Mesenchymal stem cell (in vitro differentiated cells and primary cell): ENCODE data around the gene SLK.
A peak's percentile ranks its signal among the peaks of the same experiment; 100 is the strongest.

Experiments used
- DNase-seq: peaks from one replicate; pipeline ENCODE4 v3.0.0-alpha.2; 2013
- H2AFZ ChIP-seq: one replicate; pipeline ENCODE4 v1.6.1; 2013; ENCODE audit warnings: low read depth, mild to moderate bottlenecking, control low read depth, inconsistent platforms, low read length, moderate library complexity
- H2AK5ac ChIP-seq: 2 replicates; pipeline ENCODE4 v1.6.1; 2013; ENCODE audit warnings: low read length, moderate library complexity, mild to moderate bottlenecking, inconsistent platforms; ENCODE audit not compliant: severe bottlenecking
- H2BK120ac ChIP-seq: one replicate; pipeline ENCODE4 v1.6.1; 2013; ENCODE audit warnings: low read depth, mild to moderate bottlenecking, inconsistent platforms, low read length, moderate library complexity
- H2BK12ac ChIP-seq, 2 experiments: one replicate each; pipeline ENCODE4 v1.6.1; 2013; ENCODE audit warnings: inconsistent platforms in 2 of 2, low read length in 2 of 2, mild to moderate bottlenecking in 2 of 2, moderate library complexity in 2 of 2, control low read depth in 1 of 2
- H2BK15ac ChIP-seq: one replicate; pipeline ENCODE4 v1.6.1; 2013; ENCODE audit warnings: mild to moderate bottlenecking, low read depth, inconsistent platforms; ENCODE audit not compliant: poor library complexity, severe bottlenecking
- H2BK5ac ChIP-seq: 2 replicates; pipeline ENCODE4 v1.6.1; 2013; ENCODE audit warnings: low read depth, mild to moderate bottlenecking, low read length, control low read depth, inconsistent platforms; ENCODE audit not compliant: poor library complexity, severe bottlenecking
- H3K14ac ChIP-seq, 2 experiments: one replicate each; pipeline ENCODE4 v1.6.1; 2013; ENCODE audit warnings: inconsistent platforms in 2 of 2, low read length in 2 of 2, control low read depth in 1 of 2, mild to moderate bottlenecking in 1 of 2, moderate library complexity in 1 of 2
- H3K18ac ChIP-seq, 2 experiments: one replicate each; pipeline ENCODE4 v1.6.1; 2013; ENCODE audit warnings: inconsistent platforms in 2 of 2, low read length in 2 of 2, control low read depth in 1 of 2, low read depth in 1 of 2, mild to moderate bottlenecking in 1 of 2
- H3K23ac ChIP-seq, 2 experiments: one replicate each; pipeline ENCODE4 v1.6.1; 2013; ENCODE audit warnings: inconsistent platforms in 2 of 2, low read length in 2 of 2, mild to moderate bottlenecking in 2 of 2, moderate library complexity in 2 of 2, control low read depth in 1 of 2
- H3K27ac ChIP-seq: 2 replicates; pipeline ENCODE4 v1.5.1; 2013; ENCODE audit warnings: mild to moderate bottlenecking, moderate library complexity, low read length, control low read depth, inconsistent platforms; ENCODE audit not compliant: poor library complexity, severe bottlenecking
- H3K27me3 ChIP-seq, 2 experiments: 2 replicates each; pipeline versions ENCODE4 v1.6.1 to v1.7.0; 2013; ENCODE audit warnings: low read length in 2 of 2, mild to moderate bottlenecking in 2 of 2, moderate library complexity in 2 of 2, control low read depth in 1 of 2, inconsistent platforms in 1 of 2; ENCODE audit not compliant: control insufficient read depth in 1 of 2, insufficient read depth in 1 of 2
- H3K36me3 ChIP-seq, 2 experiments: 2 replicates each; pipeline versions ENCODE4 v1.6.1 to v1.7.0; 2013; ENCODE audit warnings: low read length in 2 of 2, control low read depth in 1 of 2, inconsistent platforms in 1 of 2, low read depth in 1 of 2, mild to moderate bottlenecking in 1 of 2; ENCODE audit not compliant: insufficient read depth in 2 of 2, control insufficient read depth in 1 of 2
- H3K4ac ChIP-seq, 2 experiments: one replicate each; pipeline ENCODE4 v1.6.1; 2013; ENCODE audit warnings: inconsistent platforms in 2 of 2, low read length in 2 of 2, mild to moderate bottlenecking in 2 of 2, moderate library complexity in 2 of 2, control low read depth in 1 of 2, low read depth in 1 of 2
- H3K4me1 ChIP-seq: 2 replicates; pipeline ENCODE4 v1.6.1; 2013; ENCODE audit warnings: low read depth, low read length, control low read depth; ENCODE audit not compliant: control insufficient read depth, insufficient read depth
- H3K4me2 ChIP-seq: 2 replicates; pipeline ENCODE4 v1.6.1; 2013; ENCODE audit warnings: low read length, mild to moderate bottlenecking, inconsistent platforms; ENCODE audit not compliant: poor library complexity, severe bottlenecking
- H3K4me3 ChIP-seq, 2 experiments: 2 replicates each; pipeline versions ENCODE4 v1.5.1 to v1.7.0; 2013; ENCODE audit warnings: low read length in 2 of 2, mild to moderate bottlenecking in 2 of 2, control low read depth in 1 of 2, low read depth in 1 of 2; ENCODE audit not compliant: insufficient read depth in 1 of 2
- H3K79me1 ChIP-seq: replicated peaks from 2 replicates; pipeline ENCODE4 v1.6.1; 2013; ENCODE audit warnings: mild to moderate bottlenecking, control low read depth, low read length, inconsistent platforms; ENCODE audit not compliant: poor library complexity, severe bottlenecking
- H3K9ac ChIP-seq: 2 replicates; pipeline ENCODE4 v1.7.0; 2013; ENCODE audit warnings: mild to moderate bottlenecking, low read length, moderate library complexity
- H3K9me3 ChIP-seq: 2 replicates; pipeline ENCODE4 v1.7.0; 2013; ENCODE audit warnings: mild to moderate bottlenecking, low read length; ENCODE audit not compliant: control insufficient read depth
- H4K8ac ChIP-seq: one replicate; pipeline ENCODE4 v1.6.1; 2013; ENCODE audit warnings: inconsistent platforms, mild to moderate bottlenecking, low read length, moderate library complexity
- H4K91ac ChIP-seq: one replicate; pipeline ENCODE4 v1.6.1; 2013; ENCODE audit warnings: mild to moderate bottlenecking, low read length, inconsistent platforms
- WGBS: methylation state at CpG from one replicate; pipeline ENCODE4 v1.1.7; 2013; ENCODE audit warnings: mixed read lengths; 5-methylcytosine and 5-hydroxymethylcytosine counted together

The SLK gene

GRCh38 chr10:104021246-104021645 lies 54.3 kb downstream of the SLK start:
- Histone ChIP-seq H3K36me3 (peaks cover 17 to 99% of the 10 kb centered on the region in 2 experiments), H3K4me2 (no peak overlapping the region), H3K27ac (no peak overlapping the region), H2AFZ (no peak overlapping the region), H2BK12ac (no peak overlapping the region), H2AK5ac (no peak overlapping the region), H2BK120ac (no peak overlapping the region), H4K8ac (no peak overlapping the region), H3K18ac (no peak overlapping the region), H3K9ac (peak overlapping the region; percentile 18), H2BK5ac (no peak overlapping the region), H2BK15ac (no peak overlapping the region), H3K23ac (no peak overlapping the region), H3K27me3 (no peaks in the 10 kb centered on the region), H3K14ac (no peak overlapping the region), H3K79me1 (peaks cover 8% of the 10 kb centered on the region), H3K9me3 (no peaks in the 10 kb centered on the region), H3K4me1 (no peaks in the 10 kb centered on the region), H4K91ac (no peak overlapping the region), H3K4me3 (no peak overlapping the region), H3K4ac (no peak overlapping the region)
- DNase-seq = no peak
- no CpG with 5 or more reads among the region's 1 CpG for WGBS

- Histone ChIP-seq H3K27me3 (no peaks in the 10 kb centered on the region), H3K36me3 (peaks cover 17 to 100% of the 10 kb centered on the region in 2 experiments), H2AFZ (no peak overlapping the region), H3K18ac (no peak overlapping the region), H3K9me3 (no peaks in the 10 kb centered on the region), H2BK12ac (no peak overlapping the region), H2BK120ac (no peak overlapping the region), H3K4me1 (no peaks in the 10 kb centered on the region), H3K9ac (no peak overlapping the region), H2AK5ac (no peak overlapping the region), H2BK5ac (no peak overlapping the region), H3K27ac (no peak overlapping the region), H2BK15ac (no peak overlapping the region), H3K79me1 (peaks cover 6% of the 10 kb centered on the region), H4K91ac (no peak overlapping the region), H3K14ac (no peak overlapping the region), H3K4me3 (no peak overlapping the region), H4K8ac (no peak overlapping the region), H3K23ac (no peak overlapping the region), H3K4ac (no peak overlapping the region), H3K4me2 (no peak overlapping the region)
- WGBS = 99% methylated on average over 5 of the region's 5 CpGs
- no peak for DNase-seq
These were observed 55.1 kb downstream of the SLK start for GRCh38 chr10:104022026-104022425.

DNA sequence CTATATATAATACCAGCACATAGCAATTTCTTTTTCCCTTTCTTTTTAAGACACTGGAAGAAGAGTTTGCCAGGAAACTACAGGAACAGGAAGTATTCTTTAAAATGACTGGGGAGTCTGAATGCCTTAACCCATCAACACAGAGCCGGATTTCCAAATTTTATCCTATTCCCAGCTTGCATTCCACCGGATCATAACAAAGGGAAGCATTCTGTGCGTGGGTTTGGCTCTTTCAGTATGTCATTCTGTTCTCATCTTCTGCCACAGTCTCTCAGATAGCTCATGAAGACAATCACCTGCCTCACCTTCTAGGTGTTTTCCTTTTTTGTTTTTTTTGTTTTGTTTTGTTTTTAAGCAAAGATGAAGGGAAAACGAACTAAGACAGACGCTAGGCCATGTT lies 58.6 kb downstream of the SLK start:
- H3K4me1 ChIP-seq = no peaks in the 10 kb centered on the region
- H3K79me1 ChIP-seq = peaks cover 7% of the 10 kb centered on the region
- no peak overlapping the region for H2AK5ac ChIP-seq
- H2AFZ ChIP-seq = no peak overlapping the region
- WGBS = 100% methylated on average over 3 of the region's 5 CpGs
- H3K4ac ChIP-seq = no peak overlapping the region
- H3K9me3 ChIP-seq = no peaks in the 10 kb centered on the region
- H2BK12ac ChIP-seq = no peak overlapping the region
- H2BK5ac ChIP-seq = no peak overlapping the region
- no peak for DNase-seq
- no peak overlapping the region for H3K9ac ChIP-seq
- H3K18ac ChIP-seq = no peak overlapping the region
- no peak overlapping the region for H2BK15ac ChIP-seq
- peaks cover 11 to 84% of the 10 kb centered on the region in 2 experiments for H3K36me3 ChIP-seq
- no peak overlapping the region for H3K27ac ChIP-seq
- no peak overlapping the region for H2BK120ac ChIP-seq
- H4K8ac ChIP-seq = no peak overlapping the region
- no peaks in the 10 kb centered on the region for H3K27me3 ChIP-seq
- H3K14ac ChIP-seq = no peak overlapping the region
- no peak overlapping the region for H4K91ac ChIP-seq
- H3K4me3 ChIP-seq = no peak overlapping the region
- no peak overlapping the region for H3K4me2 ChIP-seq
- no peak overlapping the region for H3K23ac ChIP-seq

DNA sequence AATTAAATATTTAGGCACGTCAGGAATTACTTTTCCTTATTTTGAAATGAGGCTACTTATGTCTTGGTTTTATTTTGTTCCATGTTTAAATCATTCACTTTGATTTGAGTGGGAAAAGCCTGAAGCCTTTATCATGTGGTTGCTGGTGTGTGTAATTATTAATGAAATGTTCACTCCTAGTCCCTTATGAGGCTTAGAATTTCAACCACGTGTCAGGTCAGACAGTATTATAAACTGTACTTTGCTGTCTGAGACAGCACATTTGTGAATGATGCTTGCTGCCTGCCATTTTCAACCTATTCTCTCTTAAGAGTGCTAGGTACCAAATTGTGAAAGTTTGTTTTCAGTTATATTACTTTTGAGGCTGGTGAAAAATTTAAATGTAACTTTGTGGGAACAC lies 59.8 kb downstream of the SLK start:
- H3K4me2 ChIP-seq = no peak overlapping the region
- H4K8ac ChIP-seq = no peak overlapping the region
- no peak overlapping the region for H2BK120ac ChIP-seq
- no peaks in the 10 kb centered on the region for H3K27me3 ChIP-seq
- H2BK15ac ChIP-seq = no peak overlapping the region
- 100% methylated on average over 1 of the region's 2 CpGs for WGBS
- H3K36me3 ChIP-seq = peaks cover 9 to 84% of the 10 kb centered on the region in 2 experiments
- H2BK12ac ChIP-seq = no peak overlapping the region
- no peak overlapping the region for H3K14ac ChIP-seq
- H3K27ac ChIP-seq = no peak overlapping the region
- no peak overlapping the region for H3K23ac ChIP-seq
- no peak overlapping the region for H3K4ac ChIP-seq
- H4K91ac ChIP-seq = no peak overlapping the region
- DNase-seq = no peak
- peak overlapping the region; percentile 19 for H3K9ac ChIP-seq
- no peak overlapping the region for H2AFZ ChIP-seq
- H3K79me1 ChIP-seq = peaks cover 7% of the 10 kb centered on the region
- H3K9me3 ChIP-seq = no peaks in the 10 kb centered on the region
- H2AK5ac ChIP-seq = no peak overlapping the region
- H3K4me3 ChIP-seq = no peak overlapping the region
- no peak overlapping the region for H2BK5ac ChIP-seq
- no peaks in the 10 kb centered on the region for H3K4me1 ChIP-seq
- H3K18ac ChIP-seq = no peak overlapping the region
